OCI-LY7 (cell line): ENCODE data around the gene RBKS. TPM values are rescaled to one million over a fixed set of nuclear protein-coding genes. Genes with fewer than 3 reads are reported as not detected.

Experiments
- BruUV-seq: library from RNA; stranded (reverse); fragments of 400-500 nt; replicated peaks from 2 replicates; lab custom pipeline; 2021; lab: Mats Ljungman, UMichigan
- CTCF ChIA-PET: fragments of 300-600 bp; sonication (Branson Sonifier 250); formaldehyde crosslinking; loops from one replicate; lab custom pipeline; 2022; ENCODE audit warnings: antibody characterized with exemption; ENCODE audit not compliant: unreplicated experiment; lab: Charles Lee
- POLR2A ChIA-PET: fragments of 300-600 bp; sonication (Branson Sonifier 250); formaldehyde crosslinking; loops from one replicate; lab custom pipeline; 2022; ENCODE audit warnings: antibody characterized with exemption; lab: Charles Lee
- DNase-seq: peaks from one replicate; pipeline ENCODE4 v3.0.0-alpha.2; 2015; ENCODE audit warnings: low spot score
- H2AFZ ChIP-seq: fragments of 200-600 bp; sonication (generic), shearing (Covaris generic); 2 replicates; pipeline ENCODE4 v1.6.1; 2014; ENCODE audit warnings: mild to moderate bottlenecking, antibody characterized with exemption, low read length, moderate library complexity
- H3K27ac ChIP-seq: fragments of 200-600 bp; sonication (generic); 2 replicates; pipeline ENCODE4 v1.5.1; 2014; ENCODE audit warnings: mixed run types, low read depth, mild to moderate bottlenecking, moderate library complexity, low read length, inconsistent platforms; ENCODE audit not compliant: poor library complexity, severe bottlenecking
- H3K36me3 ChIP-seq: fragments of 200-600 bp; sonication (generic); 2 replicates; pipeline ENCODE4 v1.6.1; 2014; ENCODE audit warnings: mild to moderate bottlenecking, antibody characterized with exemption, low read length, moderate library complexity, mixed read lengths; ENCODE audit not compliant: insufficient read depth
- H3K4me1 ChIP-seq: fragments of 200-600 bp; sonication (generic); 2 replicates; pipeline ENCODE4 v1.5.1; 2014; ENCODE audit warnings: mild to moderate bottlenecking, low read length; ENCODE audit not compliant: insufficient read depth, poor library complexity, severe bottlenecking
- H3K4me2 ChIP-seq: fragments of 200-600 bp; sonication (generic); 2 replicates; pipeline ENCODE4 v1.6.1; 2014; ENCODE audit warnings: mild to moderate bottlenecking, low read length
- H3K4me3 ChIP-seq: fragments of 200-600 bp; sonication (generic); 2 replicates; pipeline ENCODE4 v1.5.1; 2014; ENCODE audit warnings: mild to moderate bottlenecking, low read depth, low read length; ENCODE audit not compliant: poor library complexity, severe bottlenecking
- H3K79me2 ChIP-seq: fragments of 200-600 bp; sonication (generic); 2 replicates; pipeline ENCODE4 v1.6.1; 2016; ENCODE audit warnings: low read depth, mild to moderate bottlenecking, low read length, moderate library complexity, mixed read lengths; ENCODE audit not compliant: insufficient read depth
- H3K9me2 ChIP-seq: fragments of 200-600 bp; sonication (generic); 2 replicates; pipeline ENCODE4 v1.6.1; 2016; ENCODE audit warnings: mild to moderate bottlenecking, low read length, mixed read lengths; ENCODE audit not compliant: insufficient read depth
- H3K9me3 ChIP-seq: fragments of 200-600 bp; sonication (generic); 2 replicates; pipeline ENCODE4 v1.6.1; 2014; ENCODE audit warnings: mild to moderate bottlenecking, mixed run types, low read length, mixed read lengths
- H4K20me1 ChIP-seq: fragments of 200-600 bp; sonication (generic); 2 replicates; pipeline ENCODE4 v1.6.1; 2014; ENCODE audit warnings: mild to moderate bottlenecking, antibody characterized with exemption, low read length, moderate library complexity, mixed read lengths; ENCODE audit not compliant: insufficient read depth
- CTCF ChIP-seq: fragments of 200-600 bp; sonication (generic); conservative IDR thresholded peaks from 2 replicates; pipeline ENCODE4 v1.5.1; 2014; ENCODE audit warnings: mild to moderate bottlenecking, antibody characterized with exemption, low read length, moderate library complexity, mixed read lengths
- EZH2phosphoT487 ChIP-seq: fragments of 200-600 bp; sonication (generic); IDR thresholded peaks from 2 replicates; pipeline ENCODE4 v1.6.1; 2018; ENCODE audit warnings: low read depth, borderline replicate concordance, mild to moderate bottlenecking, mixed run types, antibody characterized with exemption, low read length, moderate library complexity, mixed read lengths
- intact Hi-C: fragments of 100-400 bp; cut with micrococcal nuclease; formaldehyde crosslinking; loops from one replicate; pipeline ENCODE4 v1.10.0; 2022; ENCODE audit not compliant: unreplicated experiment
- total RNA-seq, 2 experiments: library from RNA; depleted of rRNA in 1 of 2; stranded (reverse); fragments of >200 nt in 1 of 2; shearing (Covaris generic) in 1 of 2; gene quantifications; 2 replicates each; pipeline ENCODE4 v1.2.3, GENCODE V29; 2014 to 2022

Gene RBKS
- total RNA-seq, 2 experiments from 2014 or later = 1.1 TPM

- H3K4me3 ChIP-seq = no peak overlapping the region
- H3K9me2 ChIP-seq = no peaks in the 10 kb centered on the region
- no peak overlapping the region for H3K4me2 ChIP-seq
- H4K20me1 ChIP-seq = no peaks in the 10 kb centered on the region
- no peaks in the 10 kb centered on the region for H3K36me3 ChIP-seq
- no peak overlapping the region for H3K27ac ChIP-seq
- CTCF ChIA-PET = no interaction called here
- DNase-seq = no peak
- intact Hi-C loops = no loop called here
- no peaks in the 10 kb centered on the region for H3K4me1 ChIP-seq
- peaks cover 11% of the 10 kb centered on the region; the same call in 1 of the 2 replicates for H3K9me3 ChIP-seq
- H2AFZ ChIP-seq = no peak overlapping the region
- no TSS peak for BruUV-seq
- POLR2A ChIA-PET = no interaction called here
- no peak for TF ChIP-seq CTCF
- no peak for TF ChIP-seq EZH2phosphoT487
- no peaks in the 10 kb centered on the region for H3K79me2 ChIP-seq
Measured at GRCh38 chr2:27856386-27856785, 33.8 kb downstream of the RBKS start.

GRCh38 chr2:27855476-27855875, 34.7 kb downstream of the RBKS start:
- no TSS peak for BruUV-seq
- intact Hi-C loops = no loop called here
- POLR2A ChIA-PET = no interaction called here

More at GRCh38 chr2:27855476-27855875, 34.7 kb downstream of the RBKS start:
- no peaks in the 10 kb centered on the region for H3K36me3 ChIP-seq
- no peak for DNase-seq
- no peaks in the 10 kb centered on the region for H4K20me1 ChIP-seq
- H3K4me3 ChIP-seq = no peak overlapping the region
- H3K9me2 ChIP-seq = no peaks in the 10 kb centered on the region
- TF ChIP-seq EZH2phosphoT487 (no peak), CTCF (no peak)
- H3K9me3 ChIP-seq = peaks cover 11% of the 10 kb centered on the region; the same call in 1 of the 2 replicates
- H3K79me2 ChIP-seq = no peaks in the 10 kb centered on the region
- CTCF ChIA-PET = no interaction called here
- no peaks in the 10 kb centered on the region for H3K4me1 ChIP-seq
- no peak overlapping the region for H3K4me2 ChIP-seq
- no peak overlapping the region for H3K27ac ChIP-seq
- H2AFZ ChIP-seq = no peak overlapping the region
